Dermis blood vessel endothelial cell (primary cell): ENCODE measurements around the gene DHX34. TPM values are rescaled to one million over a fixed set of nuclear protein-coding genes. Genes with fewer than 3 reads are reported as not detected.
"Not testable (repeated sequence)": the region's sequence is repeated elsewhere in the genome, so short reads cannot be mapped to it uniquely, and the experiment has no call there.

Experiments
- DNase-seq: peaks from one replicate; pipeline ENCODE4 v3.0.0; 2010
- total RNA-seq: library from RNA; depleted of rRNA; stranded (reverse); fragments of >200 nt; gene quantifications from 2 replicates; pipeline ENCODE4 v1.2.3, GENCODE V29; 2014

The DHX34 gene
- total RNA-seq, 1 donor from 2014 or later, result 10.9 TPM

DNA sequence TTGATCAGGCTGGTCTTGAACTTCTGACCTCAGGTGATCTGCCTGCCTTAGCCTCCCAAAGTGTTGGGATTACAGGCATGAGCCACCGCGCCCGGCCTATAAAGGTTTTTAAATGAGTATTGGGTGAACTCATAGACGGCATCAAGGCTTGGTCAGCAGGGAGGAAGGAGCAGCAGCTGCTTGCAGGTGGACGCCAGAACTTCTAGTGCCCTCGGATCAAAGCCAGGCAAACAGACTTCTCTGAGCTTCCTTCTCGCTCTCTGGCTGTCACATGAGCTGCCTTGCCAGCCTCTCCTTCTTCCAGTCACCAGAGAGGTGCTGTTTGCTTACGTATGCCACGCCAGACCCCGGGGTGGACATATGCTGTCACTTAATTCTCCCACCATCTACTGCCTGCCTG lies 16.3 kb downstream of the DHX34 start:
- DNase-seq, result not testable (repeated sequence)

DNA sequence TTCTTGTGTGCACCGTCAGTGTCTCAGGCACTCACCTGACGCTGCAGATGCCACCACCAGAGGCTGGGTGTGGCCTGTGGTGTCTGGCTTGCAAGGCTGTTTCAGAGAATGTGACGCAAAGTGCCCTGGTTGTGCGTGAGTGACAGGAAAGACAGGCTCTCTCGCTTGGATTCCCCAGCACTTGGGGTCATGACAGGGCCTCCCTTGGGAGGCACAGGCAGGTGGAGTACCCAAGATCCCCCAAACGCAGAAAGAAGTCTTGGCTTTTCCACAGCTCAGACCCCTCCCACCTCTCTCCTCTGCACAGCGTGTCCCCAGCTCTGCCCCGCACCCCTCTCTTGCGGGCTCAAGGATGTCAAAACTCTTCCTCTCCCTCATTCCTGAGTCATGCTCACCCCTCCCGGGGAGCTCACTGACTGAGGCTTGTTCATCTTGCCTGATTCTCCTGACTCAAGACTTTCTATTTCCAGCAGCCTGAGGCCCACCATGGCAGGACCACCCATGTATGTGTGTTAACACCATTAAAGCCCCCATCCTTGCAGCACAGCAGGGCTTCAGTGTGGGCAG lies 21.0 kb downstream of the DHX34 start:
- DNase-seq, result no peak

DNA sequence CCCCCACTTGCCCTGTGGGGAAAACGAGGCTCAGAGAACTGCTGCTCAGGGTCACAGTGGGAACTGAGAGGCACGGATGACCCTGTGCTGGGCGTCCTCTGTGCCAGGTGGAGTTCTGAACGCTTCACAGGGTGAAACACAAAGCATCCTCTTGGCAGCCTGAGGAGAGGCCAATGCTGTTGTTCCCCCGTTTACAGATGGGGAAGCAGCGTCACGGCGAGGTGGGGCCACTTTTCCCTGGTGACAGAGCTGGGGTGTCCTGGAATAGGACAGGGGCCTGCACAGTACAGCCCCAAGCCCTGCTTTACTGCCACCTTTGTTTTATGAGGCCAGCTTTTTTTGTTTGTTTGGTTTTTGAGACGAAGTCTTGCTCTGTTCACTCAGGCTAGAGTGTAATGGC lies 22.1 kb downstream of the DHX34 start:
- DNase-seq, result no peak

DNA sequence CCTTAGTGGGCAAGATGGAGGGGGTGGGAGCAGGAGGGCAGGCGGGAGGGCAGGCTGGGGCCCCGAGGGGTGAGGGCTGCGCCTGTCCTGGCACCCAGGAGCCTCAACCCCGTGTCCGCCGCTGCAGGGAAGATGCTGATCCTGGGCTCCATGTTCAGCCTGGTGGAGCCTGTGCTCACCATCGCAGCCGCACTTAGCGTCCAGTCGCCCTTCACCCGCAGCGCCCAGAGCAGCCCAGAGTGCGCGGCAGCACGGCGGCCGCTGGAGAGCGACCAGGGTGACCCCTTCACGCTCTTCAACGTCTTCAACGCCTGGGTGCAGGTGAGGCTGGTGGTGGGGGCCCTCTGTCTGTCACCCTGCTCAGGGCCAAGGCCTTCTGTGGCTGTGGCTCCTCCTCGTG lies 23.5 kb downstream of the DHX34 start:
- no peak for DNase-seq

DNA sequence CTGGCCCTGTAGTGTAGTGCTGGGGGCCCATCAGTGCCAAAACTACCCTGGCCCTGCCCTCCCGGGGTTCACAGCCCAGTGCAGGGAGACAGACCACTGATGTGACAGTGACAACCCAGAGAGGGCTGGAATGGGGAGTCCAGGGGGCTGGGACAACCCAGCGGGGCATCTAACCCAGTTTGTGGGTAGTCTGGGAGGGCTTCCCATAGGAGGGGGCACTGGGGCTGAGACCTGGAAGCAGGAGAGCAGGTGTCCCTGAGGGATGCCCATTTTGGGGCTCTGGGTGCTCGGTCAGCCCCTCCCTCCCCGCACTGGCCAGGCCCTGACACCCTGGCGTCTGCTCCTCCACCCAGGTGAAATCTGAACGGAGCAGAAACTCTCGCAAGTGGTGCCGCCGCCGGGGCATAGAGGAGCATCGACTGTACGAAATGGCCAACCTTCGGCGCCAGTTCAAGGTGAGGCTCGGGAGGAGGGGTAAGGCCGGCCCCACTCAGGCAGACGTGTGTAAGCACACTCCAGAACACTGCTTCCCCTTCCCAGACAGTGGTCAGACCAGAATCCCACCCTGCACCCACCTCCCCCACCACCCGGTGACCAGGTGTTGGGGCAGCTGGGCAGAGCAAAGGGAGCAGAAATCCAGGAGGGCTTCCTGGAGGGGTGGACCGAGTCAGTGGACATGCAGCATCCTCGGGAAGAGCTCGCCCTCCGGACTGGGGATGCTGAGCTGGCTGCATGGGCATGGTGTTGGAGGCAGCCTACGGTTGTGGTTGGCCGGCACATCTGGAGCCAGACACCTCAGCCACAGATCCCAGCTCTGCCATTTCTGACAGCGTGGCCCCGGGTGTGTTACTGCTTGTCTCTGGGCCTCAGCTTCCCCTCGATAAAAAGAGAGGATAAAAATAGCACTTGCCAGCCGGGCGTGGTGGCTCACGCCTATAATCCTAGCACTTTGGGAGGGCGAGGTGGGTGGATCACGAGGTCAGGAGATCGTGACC lies 24.4 kb downstream of the DHX34 start:
- DNase-seq, result no peak

DNA sequence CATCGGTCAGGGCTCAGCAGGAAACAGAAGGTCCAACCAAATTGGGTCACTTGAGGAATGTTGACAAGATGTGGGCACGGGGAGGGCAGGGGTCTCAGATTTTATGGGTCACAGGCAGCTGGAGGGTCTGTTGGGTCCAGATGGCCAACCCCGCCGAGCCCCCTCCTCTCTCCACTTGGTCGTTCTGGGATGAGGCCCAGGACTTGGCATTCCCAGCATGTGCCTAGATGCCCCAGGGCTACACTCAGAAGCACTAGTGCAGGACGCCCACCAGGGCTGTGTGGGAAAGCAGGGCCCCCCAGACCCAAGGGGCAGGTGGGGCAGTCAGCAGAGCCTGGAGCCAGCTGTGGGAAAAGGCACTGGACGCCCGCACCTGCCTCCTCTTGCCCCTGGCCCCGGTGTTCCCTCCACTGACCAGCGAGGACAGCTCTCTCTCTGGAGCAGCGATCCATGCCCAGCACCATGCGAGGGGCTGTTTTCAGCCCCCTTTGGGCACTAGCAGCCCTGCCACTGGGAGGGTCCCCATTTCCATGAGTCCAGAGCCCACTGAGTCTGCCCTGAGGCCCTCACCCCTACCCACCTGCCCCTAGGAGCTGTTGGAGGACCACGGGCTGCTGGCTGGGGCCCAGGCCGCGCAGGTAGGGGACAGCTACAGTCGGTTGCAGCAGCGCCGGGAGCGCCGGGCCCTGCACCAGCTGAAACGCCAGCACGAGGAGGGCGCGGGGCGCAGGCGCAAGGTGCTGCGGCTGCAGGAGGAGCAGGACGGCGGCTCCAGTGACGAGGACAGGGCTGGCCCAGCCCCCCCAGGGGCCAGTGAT lies 26.0 kb downstream of the DHX34 start:
- DNase-seq, result no peak

DNA sequence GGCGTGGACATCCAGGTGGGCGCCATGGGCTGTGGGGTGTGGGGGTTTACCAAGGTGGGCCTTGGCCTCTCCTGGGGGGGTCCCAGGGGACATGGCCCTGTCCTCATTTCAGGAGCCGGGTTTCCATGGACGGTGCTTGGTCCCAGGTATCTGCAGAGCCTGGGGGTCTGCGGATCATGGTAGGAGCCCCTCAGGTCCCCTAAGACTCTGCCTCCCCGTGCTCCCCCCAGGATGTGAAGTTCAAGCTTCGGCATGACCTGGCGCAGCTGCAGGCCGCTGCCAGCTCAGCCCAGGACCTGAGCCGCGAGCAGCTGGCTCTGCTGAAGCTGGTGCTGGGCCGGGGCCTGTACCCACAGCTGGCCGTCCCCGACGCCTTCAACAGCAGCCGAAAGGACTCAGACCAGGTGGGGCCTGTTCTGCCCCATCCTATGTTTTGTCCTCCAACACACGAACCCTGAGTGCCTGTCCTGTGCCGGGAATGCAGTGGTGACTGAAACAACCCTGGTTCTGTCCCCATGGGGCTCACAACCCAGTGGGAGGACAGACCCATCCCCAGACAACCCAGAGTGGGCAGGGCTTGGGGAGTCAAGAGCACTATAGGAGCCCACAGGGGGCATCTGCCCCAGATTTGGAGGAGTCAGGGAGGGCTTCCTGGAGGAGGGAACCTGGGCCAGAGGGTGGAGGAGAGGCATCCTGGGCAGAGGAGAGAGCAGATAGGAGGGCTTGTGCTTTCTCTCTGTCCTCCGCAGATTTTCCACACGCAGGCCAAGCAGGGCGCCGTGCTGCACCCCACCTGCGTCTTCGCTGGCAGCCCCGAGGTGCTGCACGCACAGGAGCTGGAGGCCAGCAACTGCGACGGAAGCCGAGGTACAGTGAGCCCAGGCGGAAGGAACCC lies 26.8 kb downstream of the DHX34 start:
- DNase-seq, result no peak

DNA sequence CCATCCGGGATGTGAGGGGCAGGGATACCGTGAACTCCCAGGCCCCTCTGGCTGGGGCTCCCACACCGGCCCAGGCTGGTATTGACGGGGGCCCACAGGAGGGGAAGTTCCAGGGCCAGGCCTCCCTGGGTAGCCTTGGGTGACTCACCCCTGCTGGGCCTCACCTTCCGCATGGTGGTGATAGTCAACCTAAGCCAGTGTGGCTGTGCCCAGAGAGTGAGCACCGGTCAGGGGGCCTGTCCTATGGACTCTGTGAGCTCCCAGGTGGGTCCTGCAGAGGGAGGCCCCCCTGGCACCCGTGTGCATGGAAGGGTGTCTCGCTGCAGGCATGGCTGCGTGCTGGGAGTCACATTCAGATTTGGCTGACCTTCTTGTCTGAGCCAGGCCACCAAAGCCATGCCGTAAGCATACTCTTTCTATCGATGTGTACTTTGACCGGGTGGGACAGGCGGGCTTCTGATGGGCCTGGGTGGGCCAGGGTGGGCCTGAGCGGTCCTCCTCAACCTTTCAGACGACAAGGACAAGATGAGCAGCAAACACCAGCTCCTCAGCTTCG lies 27.6 kb downstream of the DHX34 start:
- no peak for DNase-seq

DNA sequence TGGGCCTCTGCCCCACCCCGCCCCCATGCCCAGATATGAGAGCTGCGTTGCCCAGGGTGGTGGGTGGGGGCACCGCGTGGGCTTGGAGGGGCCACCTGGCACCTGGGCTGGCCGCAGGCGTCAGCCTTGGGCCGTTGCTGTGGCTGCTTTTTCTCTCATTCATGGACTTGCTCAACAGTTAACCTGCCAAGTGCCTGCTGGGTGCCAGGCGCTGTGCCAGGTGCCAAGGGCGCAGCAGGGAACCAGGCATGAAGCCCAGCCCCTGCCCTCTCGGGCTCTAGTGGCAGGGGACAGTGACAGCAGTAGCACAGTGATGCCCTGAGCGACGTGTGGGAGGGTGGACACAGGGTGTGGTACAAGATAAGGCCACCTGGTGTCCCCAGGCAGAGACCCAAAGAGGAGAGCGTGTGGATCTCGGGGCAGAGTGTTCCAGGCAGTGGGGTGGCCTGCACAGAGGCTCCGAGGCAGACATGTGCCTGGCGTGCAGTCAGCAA lies 28.1 kb downstream of the DHX34 start:
- DNase-seq, result no peak

DNA sequence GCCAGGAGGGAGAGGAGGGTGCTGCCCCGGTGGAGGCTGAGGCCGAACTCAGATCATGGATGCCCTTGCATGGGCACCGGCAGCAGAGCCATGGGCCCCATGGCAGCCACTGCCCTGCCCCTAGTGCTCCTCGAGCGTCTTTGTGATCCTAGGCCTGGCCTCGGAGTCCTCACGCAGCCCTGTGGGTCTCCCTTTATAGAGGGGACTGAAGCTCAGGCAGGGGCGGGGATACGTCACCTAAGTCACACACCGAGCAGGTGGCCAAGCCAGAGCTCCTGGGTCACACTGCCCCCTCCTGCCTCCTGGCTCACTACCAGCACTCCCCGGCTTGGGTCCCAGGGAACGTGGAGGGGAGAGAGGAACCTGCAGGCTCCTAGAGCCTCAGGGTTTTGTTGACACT lies 28.7 kb downstream of the DHX34 start:
- no peak for DNase-seq

DNA sequence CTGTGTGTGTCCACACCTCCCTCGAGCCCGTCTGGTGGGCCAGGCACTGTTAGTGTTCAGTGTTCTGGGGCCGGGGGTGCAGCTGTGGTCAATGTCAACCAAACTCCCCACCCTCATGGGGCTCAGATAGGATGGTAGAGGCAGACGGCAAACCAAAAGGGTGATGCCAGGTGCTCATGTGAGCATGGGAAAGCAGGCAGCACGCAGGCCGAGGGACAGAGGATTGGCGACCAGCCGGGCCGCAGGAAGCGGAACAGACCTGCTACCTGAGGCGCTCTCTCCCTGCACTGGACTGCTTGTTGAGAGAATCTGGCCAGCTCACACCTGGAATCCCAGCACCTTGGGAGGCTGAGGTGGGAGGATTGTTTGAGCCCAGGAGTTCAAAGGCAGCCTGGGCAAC lies 29.1 kb downstream of the DHX34 start:
- no peak for DNase-seq

DNA sequence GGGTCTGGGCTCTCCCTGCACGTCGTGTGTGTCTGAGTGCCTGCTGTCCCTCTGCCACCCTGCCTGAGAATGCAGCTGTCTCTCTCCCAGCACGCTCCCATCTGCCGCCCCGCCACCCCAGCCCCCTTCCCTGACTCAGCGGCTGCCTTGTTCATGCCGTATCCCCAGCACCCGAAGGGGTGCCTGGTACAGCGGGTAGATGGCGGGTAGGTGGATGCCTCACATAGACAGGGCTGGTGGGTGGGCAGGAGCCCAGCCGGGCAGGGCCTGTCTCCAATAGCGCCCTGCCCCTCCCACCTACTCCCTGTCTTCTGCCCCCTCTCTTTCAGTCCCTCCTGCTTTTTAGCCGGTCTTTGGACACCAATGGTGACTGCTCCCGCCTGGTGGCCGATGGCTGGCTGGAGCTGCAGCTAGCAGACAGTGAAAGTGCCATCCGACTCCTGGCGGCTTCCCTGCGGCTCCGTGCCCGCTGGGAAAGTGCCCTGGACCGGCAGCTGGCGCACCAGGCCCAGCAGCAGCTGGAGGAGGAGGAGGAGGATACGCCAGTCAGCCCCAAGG lies 30.3 kb downstream of the DHX34 start:
- DNase-seq, result no peak

DNA sequence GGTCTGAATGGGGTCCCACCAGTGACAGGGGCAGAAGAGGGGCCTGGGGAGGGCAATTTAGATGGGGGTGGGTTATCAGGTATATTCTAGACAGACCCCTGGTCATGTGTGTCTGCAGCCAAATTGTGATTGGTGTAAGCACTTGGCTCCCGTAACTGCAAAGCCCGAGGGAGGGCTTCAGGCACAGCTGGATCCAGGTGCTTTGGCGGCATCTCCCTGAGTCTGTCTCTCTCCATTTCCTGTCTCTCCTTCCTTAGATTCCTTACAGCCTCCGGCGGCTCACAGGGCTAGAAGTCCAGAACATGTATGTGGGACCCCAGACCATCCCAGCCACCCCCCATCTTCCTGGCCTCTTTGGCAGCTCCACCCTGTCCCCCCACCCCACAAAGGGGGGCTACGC lies 31.4 kb downstream of the DHX34 start:
- no peak for DNase-seq

DNA sequence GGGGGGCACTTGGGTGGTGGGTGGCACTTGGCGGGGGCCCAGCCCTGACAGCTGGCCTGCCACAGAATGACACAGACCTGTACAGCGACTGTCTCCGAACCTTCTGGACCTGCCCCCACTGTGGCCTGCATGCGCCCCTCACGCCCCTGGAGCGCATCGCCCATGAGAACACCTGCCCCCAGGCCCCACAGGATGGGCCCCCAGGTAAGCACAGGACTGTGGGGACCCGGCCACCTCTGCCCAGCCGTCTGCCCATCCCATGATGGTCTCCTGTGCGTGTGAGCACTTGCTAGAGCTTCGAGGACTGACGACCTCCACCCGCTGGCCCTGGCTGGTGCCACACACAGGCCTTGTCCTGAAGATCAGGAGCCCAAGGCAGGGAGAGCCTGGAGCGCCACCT lies 32.0 kb downstream of the DHX34 start:
- DNase-seq, result no peak

DNA sequence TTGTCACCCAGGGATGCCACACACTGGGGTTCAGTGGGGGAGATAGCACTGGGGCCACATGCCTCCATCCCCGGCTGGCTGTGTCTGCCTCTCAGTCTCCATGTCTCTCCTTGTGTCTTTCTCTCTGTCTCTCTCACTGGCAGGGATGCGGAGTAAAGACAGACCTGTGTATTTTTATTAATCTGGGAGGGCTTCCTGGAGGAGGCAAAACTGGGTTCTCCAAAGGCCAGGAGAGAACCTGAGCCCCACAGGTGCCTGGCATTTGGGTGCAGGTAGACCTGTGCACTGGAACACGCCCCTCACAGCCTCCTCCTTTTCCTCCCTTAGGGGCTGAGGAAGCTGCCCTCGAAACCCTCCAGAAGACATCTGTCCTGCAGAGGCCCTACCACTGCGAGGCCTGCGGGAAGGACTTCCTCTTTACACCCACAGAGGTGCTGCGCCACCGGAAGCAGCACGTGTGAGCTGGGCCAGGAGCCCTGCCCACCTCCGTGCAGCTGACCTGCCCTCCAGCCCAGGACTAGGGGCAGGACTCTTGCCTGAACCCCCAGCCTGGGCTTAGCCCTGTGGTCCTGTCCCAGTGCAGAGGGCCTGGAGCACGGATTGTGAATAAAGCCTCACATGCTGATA lies 32.7 kb downstream of the DHX34 start:
- DNase-seq, result no peak

DNA sequence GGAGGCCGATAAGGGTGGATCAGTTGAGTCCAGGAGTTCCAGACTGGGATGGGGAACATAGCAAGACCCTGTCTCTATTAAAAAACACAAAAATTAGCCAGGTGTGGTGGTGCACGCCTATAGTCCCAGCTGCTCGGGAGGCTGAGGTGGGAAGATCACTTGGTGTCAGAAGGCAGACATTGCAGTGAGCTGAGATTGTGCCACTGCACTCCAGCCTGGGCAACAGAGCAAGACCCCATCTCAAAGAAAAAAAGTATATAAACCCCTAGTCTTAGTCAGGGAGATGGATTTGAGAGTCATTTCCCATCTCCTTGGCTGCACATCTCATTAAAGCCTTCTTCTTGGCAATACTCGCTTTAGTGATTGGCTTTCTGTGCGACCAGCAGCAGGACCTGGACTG lies 34.8 kb downstream of the DHX34 start:
- DNase-seq, result not testable (repeated sequence)

DNA sequence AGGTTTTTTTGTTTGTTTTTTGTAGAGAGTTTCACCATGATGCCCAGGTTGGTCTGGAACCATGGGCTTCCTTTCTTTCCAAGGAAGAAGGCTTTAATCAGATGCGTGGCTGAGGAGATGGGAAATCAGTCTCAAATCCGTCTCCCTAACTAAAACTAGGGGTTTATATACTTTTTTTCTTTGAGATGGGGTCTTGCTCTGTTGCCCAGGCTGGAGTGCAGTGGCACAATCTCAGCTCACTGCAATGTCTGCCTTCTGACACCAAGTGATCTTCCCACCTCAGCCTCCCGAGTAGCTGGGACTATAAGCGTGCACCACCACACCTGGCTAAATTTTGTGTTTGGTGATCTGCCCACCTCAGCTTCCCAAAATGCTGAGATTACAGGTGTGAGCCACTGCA lies 35.4 kb downstream of the DHX34 start:
- DNase-seq, result not testable (repeated sequence)

DNA sequence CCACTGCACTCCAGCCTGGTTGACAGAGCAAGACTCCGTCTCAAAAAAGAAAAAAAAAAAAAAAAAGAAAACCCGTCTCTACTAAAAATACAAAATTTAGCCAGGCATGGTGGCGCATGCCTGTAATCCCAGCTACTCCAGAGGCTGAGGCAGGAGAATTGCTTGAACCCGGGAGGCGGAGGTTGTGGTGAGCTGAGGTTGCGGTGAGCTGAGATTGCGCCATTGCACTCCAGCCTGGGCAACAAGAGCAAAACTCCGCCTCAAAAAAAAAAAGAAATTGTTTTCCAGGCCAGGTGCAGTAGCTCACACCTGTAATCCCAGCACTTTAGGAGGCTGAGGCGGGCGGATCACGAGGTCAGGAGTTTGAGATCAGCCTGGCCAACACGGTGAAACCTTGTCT lies 37.5 kb downstream of the DHX34 start:
- not testable (repeated sequence) for DNase-seq

DNA sequence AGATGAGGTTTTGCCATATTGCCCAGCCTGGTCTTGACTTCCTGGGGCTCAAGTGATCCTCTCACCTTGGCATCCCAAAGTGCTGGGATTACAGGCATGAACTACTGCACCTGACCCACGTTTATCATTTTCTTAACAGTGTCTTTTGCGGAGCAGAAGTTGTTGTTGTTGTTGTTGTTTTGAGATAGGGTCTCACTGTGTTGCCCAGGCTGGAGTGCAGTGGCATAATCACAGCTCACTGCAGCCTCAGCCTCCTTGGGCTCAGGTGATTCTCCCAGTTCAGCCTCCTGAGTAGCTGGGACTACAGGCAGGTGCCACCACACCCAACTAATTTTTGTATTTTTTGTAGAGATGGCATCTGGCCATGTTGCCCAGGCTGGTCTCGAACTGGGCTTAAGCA lies 38.5 kb downstream of the DHX34 start:
- DNase-seq, result not testable (repeated sequence)

DNA sequence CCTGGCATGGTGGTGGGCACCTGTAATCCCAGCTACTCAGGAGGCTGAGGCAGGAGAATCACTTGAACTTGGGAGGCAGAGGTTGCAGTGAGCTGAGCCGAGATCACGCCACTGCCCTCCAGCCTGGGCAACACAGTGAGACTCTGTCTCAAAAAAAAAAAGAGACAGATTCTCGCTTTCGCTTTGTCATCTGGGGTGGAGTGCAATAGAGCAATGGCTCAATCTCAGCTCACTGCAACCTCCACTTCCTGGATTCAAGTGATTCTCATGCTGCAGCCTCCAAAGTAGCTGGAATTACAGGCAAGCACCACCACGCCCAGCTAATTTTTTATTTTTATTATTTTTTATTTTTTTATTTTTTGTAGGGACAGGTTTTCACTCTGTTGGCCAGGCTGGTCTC lies 39.6 kb downstream of the DHX34 start:
- not testable (repeated sequence) for DNase-seq

DNA sequence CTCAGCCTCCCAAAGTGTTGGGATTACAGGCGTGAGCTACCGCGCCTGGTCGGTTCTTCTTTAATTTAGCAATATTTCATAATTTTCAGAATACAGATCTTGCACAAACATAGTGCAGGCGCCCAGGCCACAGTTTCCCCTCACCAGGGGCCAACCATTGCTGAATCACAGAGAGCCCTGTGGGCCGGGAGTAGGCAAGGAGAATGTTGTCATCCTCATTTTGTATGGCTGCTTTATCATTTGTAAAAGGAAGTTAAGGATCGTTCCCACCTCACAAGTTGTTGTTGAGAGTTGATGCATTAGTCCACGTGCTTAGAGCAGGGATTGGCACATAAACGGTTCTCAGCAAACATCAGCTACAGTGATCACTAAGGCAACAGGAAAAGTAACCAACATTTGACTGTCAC lies 40.0 kb downstream of the DHX34 start:
- no peak for DNase-seq
